HG03108 (cell line): ENCODE results near the gene DNAJC5.

Experiments
- ATAC-seq: cut with Tn5 transposase; IDR thresholded peaks from one replicate; pipeline ENCODE4 v1.9.1; 2021; ENCODE audit warnings: moderate library complexity; ENCODE audit not compliant: unreplicated experiment

Gene DNAJC5

DNA sequence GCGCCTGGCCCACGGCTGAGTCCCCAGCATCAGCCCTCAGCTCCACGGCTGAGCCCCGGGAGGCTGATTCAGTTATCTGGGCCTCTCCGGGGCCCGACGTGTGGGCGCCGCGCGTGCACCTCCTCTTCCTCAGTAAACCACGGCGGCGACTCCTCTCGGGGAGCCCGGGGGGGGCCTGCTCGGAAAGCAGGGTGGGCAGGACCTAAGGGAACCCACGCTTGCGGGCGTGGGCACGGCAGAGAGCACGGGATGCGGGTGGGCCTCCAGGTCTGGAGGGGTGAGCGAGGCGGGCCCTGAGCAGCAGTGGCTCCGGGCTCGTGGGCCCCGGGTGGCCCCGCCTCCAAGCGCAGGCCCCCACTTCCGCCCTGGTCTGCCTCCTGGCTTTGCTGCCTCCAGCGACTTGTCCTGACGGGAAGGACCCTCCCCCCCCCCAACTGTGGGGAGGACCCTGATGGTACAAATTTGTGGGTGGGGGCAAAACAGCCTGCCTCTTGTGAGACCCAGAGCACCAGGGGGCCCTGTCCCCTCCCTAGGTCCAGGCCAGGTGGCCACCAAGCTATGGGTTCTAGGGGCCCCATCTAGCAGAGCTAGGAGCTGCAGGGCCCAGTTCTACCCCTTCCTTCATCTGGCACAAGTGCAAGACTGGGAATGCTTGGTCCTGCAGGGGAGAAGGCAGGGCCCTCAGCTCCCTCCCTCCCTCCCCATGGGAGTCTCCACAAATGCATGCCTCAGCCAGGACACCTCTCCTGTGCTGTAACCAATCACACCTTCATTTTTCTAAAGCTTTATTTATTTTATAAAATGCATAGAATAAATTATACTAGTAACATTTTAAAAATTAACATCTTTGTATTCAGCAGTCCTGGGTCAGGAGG, 44.4 kb downstream of the DNAJC5 start:
- ATAC-seq, result no peak

DNA sequence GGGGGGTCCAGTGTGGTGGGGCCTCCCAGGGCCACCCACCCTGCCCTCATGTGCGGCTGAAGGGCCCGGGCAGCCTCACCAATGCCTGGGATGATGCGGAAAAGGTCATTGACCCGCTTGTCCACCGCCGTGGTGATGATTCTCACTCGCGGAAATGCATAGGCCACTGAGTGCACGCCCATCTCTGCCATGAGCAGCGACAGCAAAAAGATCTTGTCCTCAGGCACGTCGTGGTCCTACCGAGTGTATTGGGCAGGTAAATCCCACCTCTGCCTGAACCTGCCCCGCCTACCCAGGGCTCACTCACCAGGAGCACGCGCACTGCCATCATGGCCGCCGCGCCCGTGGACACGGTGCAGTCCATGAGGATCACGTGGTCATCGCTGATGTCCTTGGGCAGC, 45.1 kb downstream of the DNAJC5 start:
- no peak for ATAC-seq

DNA sequence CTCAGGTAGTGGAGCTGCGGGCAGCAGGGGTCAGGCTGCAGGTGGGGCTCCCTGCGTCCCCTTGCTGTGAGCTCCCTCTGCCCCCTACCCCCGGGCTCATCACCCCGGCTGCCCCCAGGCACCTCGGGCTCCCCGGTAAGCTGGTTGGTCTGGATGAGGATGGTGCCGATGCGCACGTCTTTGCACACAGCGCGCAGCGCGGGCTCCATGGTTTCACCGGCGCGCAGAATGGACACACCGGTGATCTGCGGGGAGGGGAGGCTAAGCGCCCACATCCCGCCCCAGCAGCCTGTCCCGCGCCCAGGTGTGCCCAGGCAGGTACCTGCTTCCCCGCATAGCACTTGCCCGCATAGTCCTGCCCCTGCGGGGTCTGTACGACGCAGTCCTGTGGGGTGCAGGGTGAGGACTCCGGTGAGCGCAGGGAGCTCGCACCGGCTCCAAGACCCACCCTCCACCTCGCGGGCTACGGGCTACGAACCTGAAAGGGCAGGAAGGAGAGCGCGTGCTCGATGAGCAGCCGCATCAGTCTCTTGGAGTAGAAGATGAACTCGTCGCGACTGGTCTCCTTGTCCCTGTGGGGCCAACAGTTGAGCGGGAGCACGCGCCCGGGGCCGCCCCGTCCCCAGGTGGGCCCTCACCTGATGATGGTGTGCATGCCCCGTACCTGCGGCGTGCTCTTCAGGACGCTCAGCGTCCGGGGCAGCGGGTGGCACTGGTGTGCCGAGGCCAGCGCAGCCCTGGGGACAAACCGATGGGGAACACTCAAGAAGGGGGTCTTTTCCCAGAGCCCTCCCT, 45.7 kb downstream of the DNAJC5 start:
- no peak for ATAC-seq

DNA sequence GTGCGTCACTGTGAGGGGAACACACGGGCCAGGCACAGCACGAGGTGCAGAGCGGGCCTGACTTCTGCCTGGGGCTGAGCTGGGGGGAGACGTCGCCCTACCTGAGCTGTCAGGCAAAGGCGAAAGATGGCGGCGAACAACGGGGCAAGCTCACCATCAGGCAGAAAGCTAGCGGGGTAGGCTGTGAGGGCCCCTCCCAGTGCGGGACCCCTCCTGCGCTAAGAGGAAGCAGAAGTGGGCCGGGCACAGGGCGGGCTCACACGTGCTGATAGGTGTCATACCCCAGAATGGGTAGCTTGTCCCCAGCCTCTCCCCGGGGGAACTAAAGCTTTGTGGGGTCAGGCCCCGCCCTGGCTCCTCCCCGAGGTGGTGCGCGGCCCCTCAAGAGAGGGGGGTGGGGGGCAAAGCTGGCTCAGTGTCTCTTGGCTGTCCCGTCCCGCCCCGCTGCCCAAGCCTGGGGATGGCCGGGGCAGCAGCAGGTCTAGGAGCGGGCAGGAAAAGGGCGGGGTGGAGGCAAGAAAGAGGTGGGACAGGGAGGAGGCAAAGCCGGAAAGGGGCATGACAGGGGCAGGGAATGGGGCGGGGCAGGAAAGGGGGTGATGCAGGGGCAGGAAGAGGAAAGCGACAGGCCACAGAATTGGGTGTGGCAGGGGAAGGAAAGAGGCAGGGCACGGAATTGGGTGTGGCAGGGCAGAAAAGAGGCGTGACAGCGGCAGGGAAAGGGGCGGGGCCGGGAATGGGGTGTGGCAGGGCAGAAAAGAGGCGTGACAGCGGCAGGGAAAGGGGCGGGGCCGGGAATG, 46.6 kb downstream of the DNAJC5 start:
- peak; percentile 39 for ATAC-seq

DNA sequence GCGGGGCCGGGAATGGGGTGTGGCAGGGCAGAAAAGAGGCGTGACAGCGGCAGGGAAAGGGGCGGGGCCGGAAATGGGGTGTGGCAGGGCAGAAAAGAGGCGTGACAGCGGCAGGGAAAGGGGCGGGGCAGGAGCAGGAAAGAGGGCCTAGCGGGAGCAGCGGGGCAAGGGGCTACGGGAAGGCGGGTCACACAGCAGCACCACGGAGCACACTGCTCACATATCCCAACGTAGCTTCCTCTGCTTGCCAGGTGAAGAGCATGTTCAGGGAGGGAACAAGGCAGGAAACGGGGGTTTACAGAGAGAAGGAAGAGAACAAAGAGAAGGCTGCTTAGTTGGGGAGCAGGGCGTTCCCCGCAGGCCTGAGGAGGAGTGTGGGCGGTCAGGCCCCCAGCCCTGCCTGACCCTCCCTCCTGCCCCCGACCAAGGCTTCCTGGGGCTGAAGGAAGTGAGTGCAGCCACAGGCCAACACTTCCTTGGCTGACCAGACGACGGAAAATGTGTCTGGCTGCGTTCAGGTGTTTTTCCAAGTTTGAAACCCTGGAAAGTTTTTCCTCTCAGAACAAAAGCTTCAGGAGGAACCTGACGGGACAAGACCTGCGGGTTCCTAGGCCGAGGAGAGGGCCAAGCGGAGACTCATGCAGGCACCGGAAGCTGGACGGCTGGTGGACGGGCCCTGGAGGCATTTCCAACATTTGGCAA, 47.5 kb downstream of the DNAJC5 start:
- no peak for ATAC-seq

DNA sequence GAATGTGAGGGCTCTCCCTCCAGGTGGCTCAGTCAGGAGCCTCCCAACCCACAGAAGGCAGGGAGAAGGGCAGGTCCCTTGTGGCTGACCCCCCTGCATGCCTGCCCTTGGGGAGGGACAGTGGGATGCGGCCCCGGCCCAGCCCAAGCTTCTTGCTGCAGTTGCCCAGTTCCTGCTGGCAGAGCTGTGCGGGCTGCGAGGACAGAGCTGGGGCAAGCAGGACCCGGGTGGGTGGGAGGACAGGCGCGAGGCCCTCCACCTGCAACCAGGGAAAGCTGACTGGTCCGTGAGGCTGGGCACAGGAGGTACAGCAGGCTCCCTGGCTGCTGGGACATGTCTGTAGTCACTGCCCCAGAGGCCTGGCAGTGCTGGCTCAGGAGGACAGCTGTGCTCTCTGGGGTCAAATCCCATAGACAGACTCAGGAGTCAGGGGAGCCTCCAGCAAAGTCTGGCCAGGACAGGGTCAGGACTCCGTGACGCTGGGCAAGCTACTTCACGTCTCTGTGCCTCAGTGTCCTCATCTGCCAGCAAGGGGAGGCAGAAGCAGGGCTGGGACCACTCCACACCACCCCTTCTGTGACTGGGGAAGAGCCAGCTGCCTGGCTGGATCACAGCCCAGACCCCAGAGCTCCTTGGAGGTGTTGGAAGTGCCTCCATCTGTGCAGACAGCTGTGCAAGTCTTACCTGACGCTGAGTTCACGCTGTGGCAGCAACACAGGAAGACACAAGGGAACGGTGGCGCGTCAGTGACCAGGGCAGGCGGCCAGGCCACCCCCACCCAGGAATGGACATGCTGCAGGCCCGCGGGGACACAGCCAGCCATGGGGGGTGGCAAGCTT, 48.3 kb downstream of the DNAJC5 start:
- no peak for ATAC-seq

DNA sequence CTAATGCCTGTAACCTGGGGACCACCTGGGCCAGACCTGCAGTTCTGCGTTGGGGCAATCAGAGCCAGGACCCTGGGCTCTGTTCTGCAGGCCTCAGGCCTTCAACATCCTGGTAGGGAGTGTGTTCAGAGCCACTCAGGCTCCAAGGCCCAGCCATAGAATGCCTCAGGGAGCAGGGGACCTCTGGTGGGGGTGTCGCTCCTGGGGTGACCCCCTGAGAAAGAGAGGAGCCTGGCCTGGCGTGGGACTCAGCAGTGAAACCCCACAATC, 48.8 kb downstream of the DNAJC5 start:
- no peak for ATAC-seq

DNA sequence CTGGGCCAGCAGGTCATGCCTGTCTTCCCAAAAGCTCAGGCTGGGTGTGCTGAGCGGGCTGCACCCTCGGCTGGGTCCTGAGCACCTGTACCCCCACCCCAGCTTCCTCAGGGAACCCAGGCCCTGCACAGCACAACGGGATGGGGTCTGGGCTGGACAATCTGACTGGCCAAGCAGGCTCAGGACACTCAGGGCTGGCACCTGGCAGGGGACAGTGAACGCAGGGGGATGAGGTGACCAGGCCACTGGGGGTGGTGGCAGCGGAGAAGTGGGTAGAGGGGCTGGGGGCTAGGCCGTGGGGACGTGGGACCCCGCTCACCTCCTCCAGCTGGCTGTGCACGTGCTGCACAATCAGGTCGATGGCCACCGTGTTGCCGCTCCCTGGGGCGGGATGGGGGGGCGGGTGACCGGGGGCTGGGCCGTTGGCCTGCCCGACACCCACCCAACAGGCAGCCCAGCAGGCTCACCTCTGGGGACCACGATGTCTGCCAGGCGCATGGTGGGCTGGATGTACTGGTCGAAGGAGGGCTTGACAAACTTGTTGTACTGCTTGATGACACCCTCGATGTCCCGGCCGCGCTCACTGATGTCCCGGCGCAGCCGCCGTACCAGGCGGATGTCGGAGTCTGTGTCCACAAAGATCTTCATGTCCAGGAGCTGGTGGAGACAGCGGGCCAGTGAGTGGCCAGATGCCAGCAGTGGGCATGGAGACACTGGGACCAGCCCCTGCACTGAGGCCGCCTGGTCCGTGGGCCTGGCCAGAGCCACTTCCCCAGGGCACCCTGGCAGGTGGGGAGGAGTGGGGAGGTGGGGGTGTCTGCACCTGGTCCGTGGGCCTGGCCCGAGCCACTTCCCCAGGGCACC, 49.4 kb downstream of the DNAJC5 start:
- ATAC-seq, result no peak

DNA sequence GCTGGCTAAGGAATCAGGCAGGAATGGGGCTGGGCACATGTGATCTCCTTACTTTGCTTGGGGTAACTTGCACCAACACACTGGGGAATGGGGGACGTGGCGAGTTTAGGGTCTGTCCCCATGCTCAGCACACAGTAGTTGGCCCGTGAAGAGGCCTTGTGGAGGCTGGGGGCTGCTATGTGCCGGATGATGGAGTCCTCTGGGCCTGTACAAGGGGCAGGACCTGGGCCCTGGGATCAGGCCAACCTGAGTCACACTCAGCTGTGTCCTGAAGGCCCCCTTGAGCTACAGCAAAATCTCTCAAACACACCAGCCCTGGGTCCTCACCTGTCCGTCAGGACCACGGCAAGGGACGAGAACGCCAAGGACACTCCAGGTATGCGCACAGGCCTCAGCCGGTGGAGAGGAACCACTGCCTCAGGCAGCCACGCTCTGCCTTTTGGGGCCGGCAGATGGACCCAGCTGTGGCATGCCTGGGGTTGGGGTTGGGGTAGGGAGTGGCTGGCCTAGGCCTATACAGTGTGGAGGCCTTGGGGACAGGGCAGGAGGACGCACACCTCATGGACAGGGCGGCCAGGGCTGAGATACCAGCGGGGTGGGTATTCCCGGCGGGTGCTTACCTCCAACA, 50.2 kb downstream of the DNAJC5 start:
- ATAC-seq, result no peak

DNA sequence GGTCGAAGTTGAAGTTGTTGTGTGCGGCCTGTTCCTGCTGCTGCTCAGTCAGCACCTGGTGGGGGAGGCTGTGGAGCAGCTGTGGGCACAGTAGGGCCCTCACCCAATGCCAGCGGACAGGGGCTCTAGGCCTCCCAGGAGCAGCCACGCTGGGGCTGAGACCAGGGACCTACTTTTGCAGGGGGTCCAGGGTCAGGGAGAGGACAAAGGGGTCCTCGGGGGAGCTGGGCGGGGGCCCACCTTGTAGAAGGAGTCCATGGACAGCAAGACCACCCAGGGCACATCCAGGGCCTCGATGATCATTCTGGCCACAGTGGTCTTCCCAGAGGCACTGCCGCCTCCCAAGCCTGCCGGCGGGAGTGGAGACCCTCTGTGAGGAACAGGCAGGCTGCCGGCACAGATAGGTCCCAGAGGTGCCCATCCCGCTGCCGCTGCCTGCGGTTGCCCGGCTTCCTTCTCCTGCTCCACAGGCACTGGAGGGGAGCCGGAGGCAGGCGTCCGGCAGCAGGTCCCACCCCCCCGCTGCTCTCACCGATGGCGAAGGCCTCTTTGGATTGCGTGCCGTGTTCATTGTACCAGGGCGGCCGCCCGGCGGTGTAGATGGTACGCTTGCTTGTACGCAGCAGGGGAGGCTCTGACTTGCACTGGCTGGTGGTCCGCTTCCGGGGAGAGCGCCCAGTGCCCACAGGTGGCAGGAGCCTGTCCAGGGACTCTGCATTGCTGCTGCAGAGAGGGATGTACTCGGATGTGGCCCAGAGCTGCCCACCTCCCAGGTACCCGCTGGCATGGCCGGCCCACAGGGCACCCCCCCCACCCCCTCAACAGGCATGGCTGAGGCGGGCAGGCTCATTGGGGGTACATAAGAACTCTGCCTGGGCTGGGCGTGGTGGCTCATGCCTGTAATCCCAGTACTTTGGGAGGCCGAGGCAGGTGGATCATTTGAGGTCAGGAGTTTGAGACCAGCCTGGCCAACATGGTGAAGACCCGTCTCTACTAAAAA, 51.3 kb downstream of the DNAJC5 start:
- no peak for ATAC-seq

DNA sequence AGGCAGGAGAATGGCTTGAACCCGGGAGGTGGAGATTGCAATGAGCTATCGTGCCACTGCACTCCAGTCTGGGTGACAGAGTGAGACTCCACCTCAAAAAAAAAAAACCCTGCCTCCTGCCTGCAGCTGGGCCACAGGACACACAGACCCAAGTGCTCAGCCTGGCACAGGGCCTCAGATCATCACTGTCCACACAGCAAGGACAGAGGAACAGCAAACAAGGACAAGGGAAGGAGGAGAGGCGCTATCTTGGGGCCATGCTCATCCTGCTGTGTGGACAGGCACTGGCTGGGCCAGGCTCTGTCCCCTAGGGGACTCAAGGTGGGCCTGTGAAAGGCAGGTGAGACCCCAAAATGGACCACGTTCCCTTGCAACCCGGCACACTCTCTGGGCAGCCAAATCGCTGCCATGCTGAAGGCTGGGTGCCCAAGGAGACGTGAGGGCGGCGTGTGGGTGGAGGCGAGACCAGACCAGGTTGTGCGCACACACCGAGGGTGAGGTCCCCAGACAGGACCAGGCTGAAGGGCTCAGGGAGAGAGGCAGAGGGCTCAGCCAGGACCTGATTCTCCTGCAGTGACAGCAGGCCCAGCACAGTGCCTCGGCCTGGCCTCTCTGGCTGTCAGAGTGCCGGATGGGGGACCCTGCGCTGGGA, 52.2 kb downstream of the DNAJC5 start:
- ATAC-seq, result no peak

DNA sequence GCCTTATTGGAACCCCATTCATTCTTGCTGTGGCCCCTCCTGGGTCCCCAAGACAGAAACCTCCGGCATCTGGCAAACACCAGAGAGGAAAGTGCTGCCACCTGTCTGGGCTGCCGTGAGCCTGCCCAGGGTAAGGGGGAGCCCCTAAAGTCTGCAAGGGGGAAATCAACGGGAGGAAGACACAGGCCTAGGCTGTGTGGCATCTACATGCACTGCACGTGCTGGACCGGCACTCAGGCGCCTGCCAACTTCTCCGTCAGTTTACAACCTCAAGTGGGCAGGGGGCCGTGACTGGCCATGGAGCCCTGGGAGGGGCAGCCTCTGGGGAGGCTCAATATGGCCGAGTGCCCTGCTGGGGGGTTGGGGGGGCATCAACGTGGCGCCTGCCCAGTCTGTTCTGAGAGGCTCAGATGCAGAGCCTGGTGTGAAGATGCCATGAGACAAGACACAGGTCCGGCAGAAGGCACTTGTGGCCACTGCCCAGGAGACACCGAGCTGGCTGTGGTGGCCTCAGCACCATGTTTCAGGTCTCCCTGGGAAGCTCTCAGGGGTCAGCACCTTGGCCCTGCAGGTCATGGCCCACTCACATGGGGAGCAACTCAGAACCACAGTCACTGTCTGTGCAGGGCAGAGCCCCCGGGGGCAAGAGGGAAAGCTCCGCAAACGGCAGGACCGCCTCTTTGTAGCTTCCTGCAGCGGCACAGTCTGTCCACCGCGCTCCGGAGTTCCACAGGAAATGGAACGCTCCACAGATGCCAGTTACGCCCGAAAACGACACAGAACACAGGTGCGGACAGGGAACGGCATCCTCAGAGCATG, 52.9 kb downstream of the DNAJC5 start:
- no peak for ATAC-seq

DNA sequence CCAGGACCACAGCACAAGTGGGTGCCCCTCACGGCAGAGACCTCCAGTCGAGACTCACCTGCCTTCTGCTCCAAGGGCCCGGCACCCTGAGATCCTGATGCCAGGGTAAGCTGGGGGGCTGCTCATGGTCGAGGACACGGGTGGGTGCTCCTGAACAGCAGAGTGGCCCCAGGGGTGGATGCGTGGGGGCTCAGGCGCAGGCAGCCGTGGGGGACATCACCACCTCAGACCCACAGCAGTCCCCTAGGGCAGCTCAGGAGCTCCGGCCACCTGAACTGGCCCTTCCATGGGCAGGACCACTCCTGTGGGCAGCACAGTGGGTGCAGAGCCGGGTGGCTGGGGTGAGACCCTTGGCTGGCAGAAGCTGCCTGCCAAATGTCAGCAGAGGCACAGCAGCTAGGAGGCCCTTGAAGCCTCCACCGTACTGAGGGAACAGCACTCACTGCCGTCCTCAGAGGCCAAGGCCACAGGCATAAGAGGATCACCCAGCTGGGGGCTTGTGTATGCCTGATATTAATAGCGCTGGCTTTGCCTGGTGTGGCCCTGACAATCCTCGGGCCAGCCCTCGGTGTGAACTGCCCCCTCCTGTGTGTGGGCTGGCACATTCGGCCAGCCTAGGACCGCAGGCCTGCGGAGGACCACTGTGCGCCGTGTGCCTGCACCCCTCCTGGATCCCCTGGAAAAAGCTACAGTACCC, 55.9 kb downstream of the DNAJC5 start:
- no peak for ATAC-seq

DNA sequence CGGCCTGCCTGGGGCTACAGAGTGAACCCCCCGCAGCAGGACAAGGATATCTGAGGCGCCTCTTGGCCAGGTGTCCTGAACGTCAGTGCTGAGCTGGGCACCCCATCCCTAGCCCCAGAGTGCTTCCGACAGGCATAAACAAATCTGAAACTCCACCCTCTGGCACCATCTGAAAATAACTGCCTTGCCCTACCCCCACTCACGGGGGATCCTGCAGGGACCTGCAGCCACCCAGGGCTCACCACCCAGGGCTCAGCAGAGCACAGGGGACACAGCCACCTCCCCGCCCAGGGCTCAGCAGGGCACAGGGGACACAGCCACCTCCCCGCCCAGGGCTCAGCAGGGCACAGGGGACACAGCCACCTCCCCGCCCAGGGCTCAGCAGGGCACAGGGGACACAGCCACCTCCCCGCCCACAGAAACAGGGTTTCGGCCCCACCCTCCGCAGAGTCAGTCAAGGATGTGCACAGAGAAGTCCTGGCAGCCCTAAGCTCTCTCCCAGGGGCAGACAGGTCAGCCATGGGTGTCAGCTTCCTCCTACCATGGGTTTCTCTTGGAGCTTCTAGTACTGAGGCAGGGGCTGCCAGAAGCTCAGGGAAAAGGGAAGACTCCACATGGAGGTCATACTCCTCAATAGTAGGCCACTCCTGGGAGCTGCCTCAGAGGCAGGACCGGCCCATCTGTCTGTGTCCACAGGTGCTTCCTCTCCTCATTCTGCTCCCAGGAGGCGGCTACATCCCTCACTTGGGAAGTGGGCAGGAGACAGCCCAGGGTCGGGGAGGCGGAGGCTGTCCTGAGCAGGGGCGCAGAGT, 56.7 kb downstream of the DNAJC5 start:
- ATAC-seq, result no peak

DNA sequence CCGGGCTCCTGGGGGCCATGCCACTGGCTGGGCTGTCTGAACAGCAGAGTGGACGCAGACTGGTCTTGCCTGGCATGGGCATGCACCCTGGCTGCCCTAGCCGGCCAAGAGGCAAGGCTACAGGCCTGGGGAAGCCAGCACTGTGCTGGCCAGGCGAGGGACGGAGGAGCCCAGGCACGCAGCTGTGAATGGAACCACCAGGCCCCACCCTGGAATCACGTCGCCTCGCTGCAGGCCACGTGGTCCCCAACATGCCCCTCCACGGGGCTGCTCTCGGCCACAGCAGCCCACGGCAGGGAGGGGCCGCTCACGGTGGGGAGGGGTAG, 57.2 kb downstream of the DNAJC5 start:
- ATAC-seq, result no peak
